ENCODE results near the gene ANTXR2.

The ANTXR2 gene

DNA sequence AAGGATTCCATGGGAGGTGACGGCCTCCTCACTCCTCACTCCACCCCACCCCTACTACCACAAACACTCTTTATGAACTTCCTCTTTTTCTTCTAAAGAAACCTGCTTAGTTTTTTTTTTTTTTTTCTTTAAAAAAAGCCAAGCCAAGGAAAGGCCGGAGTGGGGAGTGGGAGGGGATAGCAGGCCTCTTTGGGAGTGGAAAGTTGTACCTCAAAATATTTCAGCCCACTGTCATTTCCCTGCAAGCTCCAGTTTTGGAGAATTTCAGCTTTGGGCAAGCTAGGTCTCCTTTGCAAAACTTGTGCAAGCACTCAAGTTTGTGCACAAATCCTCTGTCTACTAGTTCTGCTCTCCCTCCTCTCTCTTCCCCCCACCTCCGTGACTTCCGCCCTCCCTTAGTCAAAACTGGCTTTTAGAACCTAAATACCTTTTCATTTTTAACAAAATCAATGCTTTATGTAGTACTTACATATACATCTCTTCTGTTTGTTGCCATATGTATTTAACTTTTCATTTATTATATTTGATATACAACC is 512 bp upstream of the ANTXR2 start:
- Histone ChIP-seq H3K4ac (ENCODE audit: low read depth, low read length) (no peak overlapping the region), H3K14ac (ENCODE audit: low read length) (no peak overlapping the region), H2BK5ac (ENCODE audit: low read depth, low read length, poor library complexity) (no peak overlapping the region), H3K23ac (ENCODE audit: low read length) (no peak overlapping the region), H3K4me3 (ENCODE audit: low read depth, low read length) (no peak overlapping the region), H3K9ac (ENCODE audit: low read length) (peak overlapping the region; percentile 42), H3K18ac (ENCODE audit: low read length) (no peak overlapping the region), H3K79me1 (ENCODE audit: low read length) (peaks cover 9% of the 10 kb centered on the region), H3K27ac (ENCODE audit: low read depth, low read length) (peak overlapping the region; percentile 95), H2BK12ac (ENCODE audit: low read length) (no peak overlapping the region), H2AFZ (ENCODE audit: insufficient read depth, low read length, poor library complexity) (peak overlapping the region; percentile 45), H3K36me3 (ENCODE audit: control insufficient read depth in 1 of 2, insufficient read depth in 2 of 2, low read length in 2 of 2) (no peaks in the 10 kb centered on the region), H4K12ac (ENCODE audit: low read depth, low read length) (no peak overlapping the region), H4K8ac (ENCODE audit: low read depth, low read length) (no peak overlapping the region), H2AK5ac (ENCODE audit: low read length) (no peak overlapping the region), H3K4me1 (ENCODE audit: control insufficient read depth in 1 of 2, insufficient read depth in 2 of 2, low read length in 2 of 2) (peaks cover 0 to 2% of the 10 kb centered on the region in 2 experiments), H3K9me3 (ENCODE audit: insufficient read depth, low read depth, low read length) (no peaks in the 10 kb centered on the region), H3K27me3 (ENCODE audit: insufficient read depth, low read length) (peaks cover 2% of the 10 kb centered on the region), H3K4me2 (ENCODE audit: low read length) (peak overlapping the region; percentile 88), H4K91ac (ENCODE audit: low read depth, low read length) (no peak overlapping the region), H2BK120ac (ENCODE audit: insufficient read depth, low read length, poor library complexity) (no peak overlapping the region), H3K79me2 (ENCODE audit: control insufficient read depth, insufficient read depth, low read length, poor library complexity) (peaks cover 8% of the 10 kb centered on the region)
- no peak for DNase-seq
- no CpG with 5 or more reads among the region's 4 CpGs for WGBS (ENCODE audit: extremely low coverage, insufficient coverage, insufficient read length)

- Histone ChIP-seq H3K27ac (ENCODE audit: low read depth, low read length) (peak overlapping the region; percentile 95), H3K18ac (ENCODE audit: low read length) (peak overlapping the region; percentile 91), H3K4me3 (ENCODE audit: low read depth, low read length) (peak overlapping the region; percentile 88), H2AK5ac (ENCODE audit: low read length) (no peak overlapping the region), H3K9ac (ENCODE audit: low read length) (peak overlapping the region; percentile 97), H3K14ac (ENCODE audit: low read length) (peak overlapping the region; percentile 91), H3K4ac (ENCODE audit: low read depth, low read length) (peak overlapping the region; percentile 56), H3K23ac (ENCODE audit: low read length) (no peak overlapping the region), H4K8ac (ENCODE audit: low read depth, low read length) (peak overlapping the region; percentile 88), H3K79me1 (ENCODE audit: low read length) (peaks cover 9% of the 10 kb centered on the region), H3K36me3 (ENCODE audit: control insufficient read depth in 1 of 2, insufficient read depth in 2 of 2, low read length in 2 of 2) (peaks cover 0 to 3% of the 10 kb centered on the region in 2 experiments), H2BK12ac (ENCODE audit: low read length) (peak overlapping the region; percentile 74), H3K79me2 (ENCODE audit: control insufficient read depth, insufficient read depth, low read length, poor library complexity) (peaks cover 8% of the 10 kb centered on the region), H2AFZ (ENCODE audit: insufficient read depth, low read length, poor library complexity) (peak overlapping the region; percentile 80), H2BK5ac (ENCODE audit: low read depth, low read length, poor library complexity) (peak overlapping the region; percentile 81), H3K4me2 (ENCODE audit: low read length) (peak overlapping the region; percentile 88), H3K27me3 (ENCODE audit: insufficient read depth, low read length) (peaks cover 2% of the 10 kb centered on the region), H4K91ac (ENCODE audit: low read depth, low read length) (peak overlapping the region; percentile 90), H2BK120ac (ENCODE audit: insufficient read depth, low read length, poor library complexity) (peak overlapping the region; percentile 88), H3K4me1 (ENCODE audit: control insufficient read depth in 1 of 2, insufficient read depth in 2 of 2, low read length in 2 of 2) (peaks cover 0 to 2% of the 10 kb centered on the region in 2 experiments), H4K12ac (ENCODE audit: low read depth, low read length) (peak overlapping the region; percentile 93), H3K9me3 (ENCODE audit: insufficient read depth, low read depth, low read length) (no peaks in the 10 kb centered on the region)
- no peak for DNase-seq
- WGBS (ENCODE audit: extremely low coverage, insufficient coverage, insufficient read length), result no CpG with 5 or more reads among the region's 37 CpGs
Measured at GRCh38 chr4:80072228-80072743, 743 bp downstream of the ANTXR2 start.

DNA sequence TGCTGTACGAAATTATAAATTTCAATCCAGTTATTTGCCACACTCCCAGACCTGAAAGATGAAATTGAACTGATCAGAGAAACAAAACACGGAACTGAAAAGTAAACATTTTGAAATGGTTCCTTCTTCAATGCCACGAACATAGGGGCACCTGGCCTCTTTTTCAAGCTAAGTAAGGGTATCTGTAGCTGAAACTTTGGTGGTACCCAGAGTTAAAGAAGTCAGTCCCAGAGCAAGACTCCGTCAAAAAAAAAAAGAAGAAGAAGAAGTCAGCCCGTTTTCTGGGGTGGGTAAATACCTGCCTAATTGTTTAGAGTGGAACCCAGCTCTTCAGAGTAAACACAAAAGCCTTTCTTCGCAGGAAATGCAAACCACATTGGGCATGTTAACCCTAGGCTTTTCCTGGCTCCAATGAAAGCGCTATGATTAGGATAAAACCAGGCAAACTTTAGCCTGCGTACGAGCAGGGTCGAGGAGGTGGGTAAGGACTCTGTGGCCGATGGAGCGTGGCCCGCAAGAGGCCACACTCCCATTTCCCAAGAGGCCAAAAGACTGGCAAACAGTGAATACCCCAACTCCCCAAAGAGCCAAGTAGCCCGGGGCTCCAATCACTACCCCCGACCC is 1.3 kb downstream of the ANTXR2 start:
- Histone ChIP-seq H4K8ac (ENCODE audit: low read depth, low read length) (peak overlapping the region; percentile 88), H3K27ac (ENCODE audit: low read depth, low read length) (no peak overlapping the region), H3K36me3 (ENCODE audit: control insufficient read depth in 1 of 2, insufficient read depth in 2 of 2, low read length in 2 of 2) (peaks cover 0 to 3% of the 10 kb centered on the region in 2 experiments), H3K27me3 (ENCODE audit: insufficient read depth, low read length) (peaks cover 2% of the 10 kb centered on the region), H3K4ac (ENCODE audit: low read depth, low read length) (peak overlapping the region; percentile 56), H3K4me3 (ENCODE audit: low read depth, low read length) (peak overlapping the region; percentile 88), H2BK5ac (ENCODE audit: low read depth, low read length, poor library complexity) (no peak overlapping the region), H2AFZ (ENCODE audit: insufficient read depth, low read length, poor library complexity) (peak overlapping the region; percentile 80), H3K79me1 (ENCODE audit: low read length) (peaks cover 9% of the 10 kb centered on the region), H4K91ac (ENCODE audit: low read depth, low read length) (peak overlapping the region; percentile 90), H3K4me1 (ENCODE audit: control insufficient read depth in 1 of 2, insufficient read depth in 2 of 2, low read length in 2 of 2) (peaks cover 0 to 2% of the 10 kb centered on the region in 2 experiments), H3K23ac (ENCODE audit: low read length) (no peak overlapping the region), H3K9me3 (ENCODE audit: insufficient read depth, low read depth, low read length) (no peaks in the 10 kb centered on the region), H2BK12ac (ENCODE audit: low read length) (no peak overlapping the region), H3K18ac (ENCODE audit: low read length) (peak overlapping the region; percentile 91), H3K79me2 (ENCODE audit: control insufficient read depth, insufficient read depth, low read length, poor library complexity) (peaks cover 8% of the 10 kb centered on the region), H3K9ac (ENCODE audit: low read length) (peak overlapping the region; percentile 97), H3K14ac (ENCODE audit: low read length) (peak overlapping the region; percentile 91), H2BK120ac (ENCODE audit: insufficient read depth, low read length, poor library complexity) (no peak overlapping the region), H2AK5ac (ENCODE audit: low read length) (no peak overlapping the region), H4K12ac (ENCODE audit: low read depth, low read length) (no peak overlapping the region), H3K4me2 (ENCODE audit: low read length) (peak overlapping the region; percentile 88)
- peak in 1 of 2 donors; percentile 43 for DNase-seq
- no CpG with 5 or more reads among the region's 15 CpGs for WGBS (ENCODE audit: extremely low coverage, insufficient coverage, insufficient read length)

DNA sequence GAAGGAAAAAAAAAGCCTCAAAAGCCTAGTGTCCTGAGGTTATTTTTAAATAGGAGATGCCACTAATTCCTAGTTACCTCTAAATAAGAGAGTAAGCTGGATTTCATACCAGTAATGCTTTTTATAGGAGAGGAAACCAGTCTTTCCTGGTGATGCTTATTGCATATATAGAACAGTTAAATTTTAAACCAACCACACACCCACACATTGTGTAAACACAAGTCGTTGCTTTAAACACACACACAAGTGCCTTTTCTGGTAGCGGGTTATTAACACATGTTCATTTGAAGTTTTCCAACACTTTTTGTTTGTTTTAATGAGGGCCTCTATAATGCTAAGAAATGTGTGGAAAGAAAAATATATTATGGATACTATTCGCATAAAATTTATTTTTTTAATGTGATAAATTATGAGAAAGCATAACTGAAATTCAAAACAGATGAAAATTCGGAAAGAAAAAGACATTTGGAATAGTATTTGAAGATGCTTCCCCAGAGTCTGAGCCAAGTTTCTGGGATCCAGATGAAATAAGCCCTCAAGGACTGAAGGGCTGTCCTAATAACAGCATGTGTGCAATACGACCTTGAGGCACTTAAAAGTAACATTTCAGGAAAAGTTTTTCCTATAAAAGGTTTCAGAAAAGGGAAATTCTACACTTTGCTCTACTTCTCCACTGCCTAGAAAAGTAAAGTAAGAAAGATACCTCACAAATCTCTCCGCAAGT is 2.0 kb downstream of the ANTXR2 start:
- H2AK5ac ChIP-seq (ENCODE audit: low read length), result no peak overlapping the region
- no peak overlapping the region for H3K23ac ChIP-seq (ENCODE audit: low read length)
- no peak overlapping the region for H3K18ac ChIP-seq (ENCODE audit: low read length)
- H3K79me2 ChIP-seq (ENCODE audit: control insufficient read depth, insufficient read depth, low read length, poor library complexity), result peaks cover 8% of the 10 kb centered on the region
- H4K91ac ChIP-seq (ENCODE audit: low read depth, low read length), result no peak overlapping the region
- H2BK12ac ChIP-seq (ENCODE audit: low read length), result no peak overlapping the region
- no peak for DNase-seq
- H3K27ac ChIP-seq (ENCODE audit: low read depth, low read length), result no peak overlapping the region
- H3K4me3 ChIP-seq (ENCODE audit: low read depth, low read length), result no peak overlapping the region
- no peak overlapping the region for H3K9ac ChIP-seq (ENCODE audit: low read length)
- H3K4me2 ChIP-seq (ENCODE audit: low read length), result peak overlapping the region; percentile 88
- H3K79me1 ChIP-seq (ENCODE audit: low read length), result peaks cover 9% of the 10 kb centered on the region
- H4K12ac ChIP-seq (ENCODE audit: low read depth, low read length), result no peak overlapping the region
- peaks cover 0 to 3% of the 10 kb centered on the region in 2 experiments for H3K36me3 ChIP-seq (ENCODE audit: control insufficient read depth in 1 of 2, insufficient read depth in 2 of 2, low read length in 2 of 2)
- H3K9me3 ChIP-seq (ENCODE audit: insufficient read depth, low read depth, low read length), result no peaks in the 10 kb centered on the region
- no peak overlapping the region for H2BK120ac ChIP-seq (ENCODE audit: insufficient read depth, low read length, poor library complexity)
- peaks cover 2% of the 10 kb centered on the region for H3K27me3 ChIP-seq (ENCODE audit: insufficient read depth, low read length)
- no peak overlapping the region for H4K8ac ChIP-seq (ENCODE audit: low read depth, low read length)
- WGBS (ENCODE audit: extremely low coverage, insufficient coverage, insufficient read length), result 100% methylated on average over 1 of the region's 6 CpGs
- peaks cover 0 to 2% of the 10 kb centered on the region in 2 experiments for H3K4me1 ChIP-seq (ENCODE audit: control insufficient read depth in 1 of 2, insufficient read depth in 2 of 2, low read length in 2 of 2)
- H2AFZ ChIP-seq (ENCODE audit: insufficient read depth, low read length, poor library complexity), result no peak overlapping the region
- H3K4ac ChIP-seq (ENCODE audit: low read depth, low read length), result no peak overlapping the region
- no peak overlapping the region for H3K14ac ChIP-seq (ENCODE audit: low read length)
- H2BK5ac ChIP-seq (ENCODE audit: low read depth, low read length, poor library complexity), result no peak overlapping the region
